AG09309 (cell line): Measurements from ENCODE around the gene DGKB.
A peak's percentile ranks its signal among the peaks of the same experiment; 100 is the strongest.

Experiments
- DNase-seq: peaks from one replicate; pipeline ENCODE4 v3.0.0-alpha.2; 2010; ENCODE audit warnings: low read depth
- H3K4me3 ChIP-seq: 2 replicates; pipeline ENCODE4 v1.5.1; 2011; ENCODE audit warnings: mild to moderate bottlenecking, low read depth, low read length, moderate library complexity; ENCODE audit not compliant: control insufficient read depth
- CTCF ChIP-seq: IDR thresholded peaks from 2 replicates; pipeline ENCODE4 v1.5.1; 2011; ENCODE audit warnings: mild to moderate bottlenecking, low read depth, low read length, inconsistent platforms; ENCODE audit not compliant: insufficient read depth, control insufficient read depth; ENCODE audit errors: missing control alignments

DGKB gene

GRCh38 chr7:14438366-14438765 is 464.2 kb downstream of the DGKB start:
- DNase-seq, result no peak
- TF ChIP-seq CTCF, result no peak
- H3K4me3 ChIP-seq, result no peak overlapping the region

GRCh38 chr7:14436878-14437277 is 465.7 kb downstream of the DGKB start:
- no peak for DNase-seq
- H3K4me3 ChIP-seq, result no peak overlapping the region
- no peak for TF ChIP-seq CTCF

- no peak for TF ChIP-seq CTCF
- no peak overlapping the region for H3K4me3 ChIP-seq
- no peak for DNase-seq
Observed at GRCh38 chr7:14432924-14433323, 469.6 kb downstream of the DGKB start.

GRCh38 chr7:14430926-14431325 is 471.6 kb downstream of the DGKB start:
- no peak for TF ChIP-seq CTCF
- H3K4me3 ChIP-seq, result no peak overlapping the region
- DNase-seq, result no peak

- H3K4me3 ChIP-seq, result no peak overlapping the region
- TF ChIP-seq CTCF, result no peak
- DNase-seq, result no peak
Observed at GRCh38 chr7:14425559-14425958, 477.0 kb downstream of the DGKB start.

- no peak overlapping the region for H3K4me3 ChIP-seq
- no peak for DNase-seq
- peak; percentile 8 for TF ChIP-seq CTCF
Observed at GRCh38 chr7:14424675-14425074, 477.9 kb downstream of the DGKB start.

- DNase-seq, result no peak
- TF ChIP-seq CTCF, result no peak
- no peak overlapping the region for H3K4me3 ChIP-seq
Observed at GRCh38 chr7:14420768-14421167, 481.8 kb downstream of the DGKB start.
